DMS53 (cell line): ENCODE results near the gene CDHR5.
"Not testable (repeated sequence)": the region's sequence is repeated elsewhere in the genome, so short reads cannot be mapped to it uniquely, and the experiment has no call there.

Experiments
- DNase-seq: peaks from one replicate; lab custom pipeline; 2025; lab: John Stamatoyannopoulos, UW

CDHR5 gene

DNA sequence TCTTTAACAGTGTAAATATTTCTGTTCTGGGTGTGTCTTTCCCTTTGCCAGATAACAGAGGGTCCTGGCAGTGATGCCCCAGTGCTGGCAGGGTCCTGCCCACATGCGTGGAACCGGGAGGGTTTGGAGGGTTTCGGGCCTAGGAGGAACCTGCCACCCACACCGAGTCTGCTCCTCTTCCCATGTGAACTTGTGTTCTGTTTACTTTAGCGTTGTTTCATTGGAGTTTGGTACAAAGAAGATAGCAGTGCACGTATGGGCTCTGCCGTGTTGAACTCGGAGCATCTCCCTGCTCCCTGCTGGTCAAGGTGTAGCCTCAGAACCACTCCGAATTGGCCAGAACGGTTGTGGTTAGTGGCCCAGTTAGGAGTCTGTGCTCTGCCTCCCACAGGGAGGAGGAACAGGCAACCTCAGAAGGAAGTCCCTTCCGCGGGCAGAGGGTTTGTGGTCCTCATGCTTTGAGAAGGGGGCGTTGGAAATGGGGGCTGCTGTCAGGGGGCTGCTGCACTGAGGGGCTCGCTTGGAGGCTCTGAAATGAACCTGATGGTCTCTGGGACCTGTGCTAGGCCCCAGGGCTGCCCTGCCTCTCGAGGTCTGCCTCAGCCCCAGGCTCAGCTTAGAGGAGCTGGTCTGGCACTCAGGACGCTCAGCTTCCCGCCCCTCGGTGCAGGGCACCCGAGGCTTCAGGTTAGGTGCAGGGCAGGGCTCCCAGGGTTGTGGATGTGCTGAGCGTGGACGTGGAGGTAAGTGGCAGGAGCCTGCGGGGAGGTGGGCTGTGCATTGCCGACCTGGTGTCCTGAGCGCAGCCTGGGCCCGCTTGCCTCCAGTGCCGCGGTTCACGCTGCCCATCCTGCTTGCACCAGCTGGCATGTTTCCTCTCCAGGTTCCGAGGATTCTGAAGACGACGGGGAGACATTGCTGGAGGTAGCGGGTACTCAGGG lies 38.1 kb downstream of the CDHR5 start:
- no peak for DNase-seq

DNA sequence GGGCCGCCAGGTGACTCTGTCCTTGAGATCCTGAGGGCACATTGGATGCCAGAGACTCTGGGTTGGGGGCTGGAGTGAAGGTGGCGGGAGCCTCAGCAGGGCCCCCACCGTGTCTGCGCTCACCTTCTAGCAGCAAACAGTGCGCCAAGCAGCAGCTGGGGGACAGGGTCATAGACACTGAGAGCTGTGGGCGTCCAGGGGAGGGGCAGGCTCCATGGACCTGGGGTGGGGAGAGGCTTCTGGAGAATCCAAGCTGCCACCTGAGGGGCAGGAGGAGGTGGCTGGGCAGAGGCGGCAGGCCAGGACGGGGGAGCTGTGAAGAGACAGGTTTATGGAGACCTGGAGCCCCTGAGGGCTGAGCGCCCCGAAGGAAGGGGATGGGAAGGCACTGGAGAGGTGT lies 40.5 kb downstream of the CDHR5 start:
- no peak for DNase-seq

DNA sequence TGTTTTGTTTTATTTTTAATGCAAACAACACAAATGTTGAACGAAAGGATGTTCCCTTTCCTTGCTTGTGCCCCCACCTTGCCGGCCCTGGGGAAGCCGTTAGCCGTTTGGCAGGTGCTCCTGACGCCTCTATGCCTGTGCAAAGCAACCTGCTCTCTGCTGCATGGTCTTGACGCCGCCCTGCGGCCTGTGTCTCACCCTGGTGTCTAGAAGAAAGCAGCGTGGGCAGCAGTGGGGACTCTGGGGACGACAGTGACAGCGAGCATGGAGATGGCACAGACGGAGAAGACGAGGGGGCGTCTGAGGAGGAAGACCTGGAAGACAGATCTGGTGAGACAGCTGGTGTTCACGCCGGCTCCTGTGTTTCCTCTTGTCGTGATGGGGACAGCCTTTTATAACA lies 43.0 kb downstream of the CDHR5 start:
- no peak for DNase-seq

DNA sequence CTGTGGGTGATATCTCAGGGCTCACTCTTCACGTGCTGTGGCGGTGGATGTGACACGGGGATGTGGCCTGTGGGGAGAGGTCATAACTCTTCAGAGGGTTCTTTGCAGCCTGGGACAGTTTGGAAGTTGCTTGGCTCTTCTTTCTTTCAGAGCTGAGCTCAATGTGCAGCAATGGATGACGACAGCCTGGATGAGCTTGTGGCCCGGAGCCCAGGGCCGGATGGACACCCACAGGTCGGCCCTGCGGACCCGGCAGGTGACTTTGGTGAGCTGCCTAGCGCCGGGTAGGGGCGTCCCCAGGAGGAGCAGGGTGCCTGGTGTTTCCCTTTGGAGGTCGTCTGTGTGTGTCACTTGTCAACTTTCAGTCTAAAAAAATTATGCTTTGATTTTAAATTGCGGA lies 43.4 kb downstream of the CDHR5 start:
- no peak for DNase-seq

DNA sequence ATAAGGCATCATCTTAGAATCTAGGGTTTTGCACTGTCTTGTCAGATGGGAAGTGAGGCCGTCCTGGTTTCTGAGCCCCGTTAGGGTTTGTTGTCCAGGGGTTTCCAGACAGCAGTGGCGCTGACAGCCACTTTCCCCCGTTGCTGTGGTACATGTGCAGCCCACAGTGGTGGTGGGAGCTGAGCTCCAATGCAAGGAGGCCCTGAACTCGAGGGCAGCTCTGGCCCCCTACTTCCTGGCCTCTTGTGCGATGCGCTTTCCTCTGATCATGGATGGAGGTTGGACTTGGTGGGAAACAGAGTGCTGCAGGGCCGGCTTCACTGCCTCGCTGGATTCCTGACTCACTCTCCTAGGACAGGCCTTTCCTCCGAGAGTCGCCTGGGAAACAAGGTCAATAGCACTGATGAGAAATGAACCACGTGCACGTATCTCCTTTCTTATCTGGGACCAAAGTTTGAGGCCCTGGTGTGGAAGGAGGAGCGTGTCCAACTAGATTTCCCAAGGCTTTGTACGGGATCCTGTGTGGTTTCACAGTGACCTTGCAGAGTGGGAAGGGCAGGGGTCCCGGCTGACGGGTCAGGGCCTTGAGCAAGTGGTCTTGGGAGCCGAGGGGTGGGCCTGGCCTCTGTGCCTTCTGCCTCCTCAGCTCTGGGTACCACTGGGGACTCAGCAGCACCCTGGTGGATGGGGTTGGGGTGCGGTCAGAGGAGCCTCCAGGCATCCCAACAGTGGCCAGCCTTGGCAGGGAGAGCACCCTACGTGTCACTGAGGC lies 44.7 kb downstream of the CDHR5 start:
- no peak for DNase-seq

DNA sequence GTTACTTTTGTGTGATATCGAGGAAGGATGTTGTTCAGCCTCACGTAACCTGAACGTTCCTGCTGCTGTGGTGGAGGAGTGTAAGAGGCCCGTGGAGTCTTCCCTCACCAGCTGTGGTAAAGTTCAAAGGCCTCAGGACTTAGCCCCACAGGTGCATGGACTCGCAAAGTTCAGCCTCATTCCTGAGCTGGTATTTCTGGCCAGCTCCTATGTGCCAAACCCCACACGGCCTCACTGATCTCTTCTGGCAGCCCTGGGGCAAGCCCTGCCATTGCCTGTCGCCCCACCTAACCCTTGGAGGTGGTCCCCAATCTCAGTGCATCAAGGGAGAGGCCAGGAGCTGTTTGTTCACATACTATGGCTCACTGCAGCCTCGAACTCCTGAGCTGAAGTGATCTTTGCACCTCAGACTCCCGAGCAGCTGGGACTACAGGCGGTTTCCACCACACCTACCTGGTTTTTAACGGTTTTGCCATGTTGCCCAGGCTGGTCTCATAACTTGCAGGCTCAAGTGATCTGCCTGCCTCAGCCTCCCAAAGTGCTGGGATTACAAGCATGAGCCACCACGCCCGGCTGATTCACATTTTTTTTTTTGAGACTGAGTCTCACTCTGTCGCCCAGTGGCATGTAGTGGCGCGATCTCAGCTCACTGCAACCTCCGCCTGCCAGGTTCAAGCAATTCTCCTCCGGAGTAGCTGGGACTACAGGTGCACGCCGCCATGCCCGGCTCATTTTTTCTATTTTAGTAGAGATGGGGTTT lies 46.3 kb downstream of the CDHR5 start:
- DNase-seq, result no peak

DNA sequence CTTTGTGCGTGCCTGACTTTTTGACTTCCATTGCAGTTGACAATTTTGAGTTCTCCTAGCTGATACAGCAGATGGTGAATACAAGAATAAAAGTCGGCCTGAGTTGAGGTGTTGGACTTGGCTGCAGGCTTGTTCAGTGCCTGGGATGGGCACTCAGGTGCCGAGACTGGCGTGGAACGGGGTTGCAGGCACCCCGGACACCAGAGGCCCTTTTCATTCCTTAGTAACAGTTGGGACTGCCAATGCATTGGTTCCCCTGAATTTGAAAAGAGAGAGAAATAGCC lies 47.2 kb downstream of the CDHR5 start:
- no peak for DNase-seq

DNA sequence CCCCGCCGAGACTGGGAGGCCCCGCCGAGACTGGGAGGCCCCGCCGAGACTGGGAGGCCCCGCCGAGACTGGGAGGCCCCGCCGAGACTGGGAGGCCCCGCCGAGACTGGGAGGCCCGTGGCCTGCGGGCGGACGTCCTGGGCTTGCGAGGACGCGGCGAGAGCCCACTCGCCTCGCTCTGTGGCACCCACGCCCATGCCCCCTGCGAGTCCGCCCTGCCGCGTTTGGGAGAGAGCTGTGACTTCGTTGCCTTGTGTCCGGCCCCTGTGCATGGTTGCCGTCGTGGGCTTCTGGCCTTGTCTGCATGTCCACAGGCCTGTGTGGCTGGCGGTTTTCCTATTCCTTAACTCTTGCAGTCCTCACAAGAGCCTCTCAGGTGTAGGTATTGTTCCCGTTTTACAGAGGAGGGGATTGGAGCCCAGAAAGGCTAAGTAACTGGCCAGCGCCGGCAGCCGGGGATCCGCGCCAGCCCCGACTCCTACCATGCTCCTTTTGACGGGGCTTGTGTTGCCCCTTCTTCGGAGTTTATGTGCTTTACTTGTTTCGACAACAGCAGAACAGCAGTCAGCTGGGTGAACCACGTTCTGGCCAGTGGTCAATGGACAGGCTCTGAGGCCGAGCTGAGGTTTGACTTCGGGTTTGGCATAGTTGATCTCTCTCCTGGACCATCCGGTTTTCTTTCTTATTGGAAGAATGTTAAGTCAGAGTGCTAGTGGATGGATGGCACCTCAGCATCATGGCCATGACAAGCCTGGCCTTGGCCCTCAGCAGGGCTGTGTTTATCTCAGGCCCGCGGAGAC lies 47.7 kb downstream of the CDHR5 start:
- peak; percentile 49 for DNase-seq

DNA sequence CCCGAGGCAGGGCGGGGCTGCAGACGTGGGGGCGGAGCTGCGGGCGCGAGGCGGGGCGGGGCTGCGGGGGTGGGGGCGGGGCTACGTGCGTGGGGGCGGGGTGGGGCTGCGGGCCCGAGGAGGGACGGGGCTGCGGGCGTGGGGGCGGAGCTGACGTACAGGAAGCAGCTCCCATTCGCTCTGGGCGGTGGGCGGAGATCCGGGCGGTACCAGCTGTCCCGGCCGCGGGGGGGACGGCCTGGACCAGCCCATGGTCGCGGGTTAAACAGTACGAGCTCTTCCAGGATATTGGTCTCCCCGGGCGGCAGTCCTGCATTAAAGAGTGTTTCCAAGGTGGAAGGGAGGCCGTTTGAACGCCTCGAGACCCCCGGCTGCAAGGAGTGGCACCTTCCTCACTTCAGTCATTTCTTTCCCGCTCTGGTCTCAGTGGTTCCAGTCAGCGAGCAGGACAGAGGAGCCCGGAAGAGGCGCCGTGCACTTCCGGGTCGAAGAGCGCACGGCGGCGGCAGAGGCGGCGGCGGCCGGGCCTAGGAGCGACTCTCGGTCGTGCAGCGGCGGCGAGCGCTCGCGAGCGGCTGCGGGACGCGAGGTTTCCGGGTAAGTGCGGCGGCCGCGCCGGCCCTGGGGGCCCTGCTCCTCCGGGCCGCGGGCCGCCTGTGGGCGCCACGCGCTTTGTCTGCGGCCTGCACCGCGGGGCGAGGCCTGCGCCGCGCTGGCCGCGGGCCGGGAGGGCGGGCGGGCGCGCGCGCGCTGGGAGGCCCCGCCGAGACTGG lies 48.6 kb downstream of the CDHR5 start, which contains the start of gene PHRF1:
TSS of gene PHRF1 (plus strand) at position 475 of the 773 bp plus-strand sequence. CDS start 5,043 bp downstream, outside the sequence.
- peak; percentile 98 for DNase-seq

DNA sequence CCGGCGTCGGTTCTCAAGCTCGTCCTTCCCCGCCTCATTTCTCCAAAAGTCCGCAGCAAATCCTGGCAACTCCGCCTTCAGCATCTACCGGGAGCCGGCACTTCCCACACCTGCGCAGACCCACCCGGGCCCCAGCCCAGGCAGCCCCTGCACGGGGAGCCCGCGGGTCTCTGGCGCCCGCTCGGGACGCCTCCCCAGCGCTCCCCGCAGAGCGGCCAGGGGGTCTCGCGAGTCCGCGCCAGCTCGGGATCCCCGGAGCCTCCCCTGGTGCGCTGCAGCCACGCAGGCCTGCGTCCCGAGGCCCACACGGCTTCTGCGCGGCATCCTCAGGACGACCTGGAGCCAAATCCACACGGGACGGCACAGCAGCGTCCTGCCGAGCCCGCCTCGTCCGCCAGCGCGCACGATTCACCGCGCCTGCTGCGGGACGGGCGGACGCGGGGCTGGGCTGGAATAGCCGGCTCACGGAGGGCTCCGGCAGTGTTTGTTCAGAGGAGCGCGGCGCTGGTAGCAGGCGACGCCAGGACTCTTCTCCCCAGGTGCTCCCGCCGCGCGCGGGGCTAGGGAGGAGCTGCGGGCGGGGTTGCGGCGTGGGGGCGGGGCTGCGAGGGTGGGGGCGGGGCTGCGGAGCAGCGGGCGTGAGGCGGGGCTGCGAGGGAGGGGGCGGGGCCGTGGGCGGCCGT lies 49.3 kb downstream of the CDHR5 start:
- DNase-seq, result peak; percentile 95

DNA sequence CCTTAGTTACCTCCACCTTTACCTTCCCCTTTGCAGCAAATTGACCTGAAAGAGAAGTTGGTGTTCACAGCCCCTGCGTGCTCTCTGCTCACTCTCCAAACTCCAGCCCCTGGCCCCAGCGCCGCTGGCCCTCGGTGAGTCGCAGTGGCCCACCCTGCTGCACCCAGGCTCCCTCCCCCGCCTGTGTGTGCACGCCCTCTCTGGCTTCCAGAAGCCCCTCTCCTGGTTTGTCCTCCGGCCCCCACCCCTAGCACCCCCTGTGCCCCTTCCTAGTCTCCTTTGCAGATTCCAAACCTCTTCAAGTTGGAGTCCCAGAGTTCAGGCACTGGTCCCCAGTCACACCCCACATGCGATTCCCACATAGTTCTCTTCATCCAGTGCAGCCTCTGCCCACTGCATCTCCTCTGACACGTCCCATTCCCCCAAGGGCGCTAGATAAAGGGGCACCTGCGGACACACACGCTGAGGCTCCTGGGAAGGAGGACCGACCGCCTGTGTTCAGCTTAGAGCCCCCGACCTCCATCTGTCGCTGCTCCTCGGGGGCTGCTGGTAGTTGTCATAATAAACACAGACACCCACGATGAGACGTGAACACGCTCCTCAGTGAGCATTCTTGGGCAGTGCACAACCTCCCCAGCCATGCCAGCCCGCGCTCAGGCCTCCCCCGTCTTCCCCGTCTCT lies 50.0 kb downstream of the CDHR5 start:
- peak; percentile 55 for DNase-seq

DNA sequence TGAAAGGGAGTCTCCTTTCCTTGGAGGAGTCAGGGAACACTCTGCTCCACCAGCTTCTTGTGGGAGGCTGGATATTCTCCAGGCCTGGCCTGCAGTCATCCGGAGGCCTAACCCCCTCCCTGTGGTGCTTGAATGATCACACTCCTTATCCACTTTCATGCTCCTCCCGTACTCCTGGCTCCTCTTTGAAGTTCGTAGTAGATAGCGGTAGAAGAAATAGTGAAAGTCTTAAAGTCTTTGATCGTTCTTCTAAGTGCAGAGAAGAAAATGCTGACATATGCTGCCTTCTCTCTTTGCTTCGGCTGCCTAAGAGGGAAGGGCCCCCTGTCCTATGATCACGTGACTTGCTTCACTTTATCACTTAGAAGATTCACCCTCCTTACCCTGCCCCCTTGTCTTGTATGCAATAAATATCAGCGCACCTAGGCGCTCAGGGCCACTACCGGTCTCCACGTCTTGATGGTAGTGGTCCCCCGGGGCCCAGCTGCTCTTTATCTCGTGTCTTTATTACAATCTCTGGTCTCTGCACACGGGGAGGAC lies 50.7 kb downstream of the CDHR5 start:
- not testable (repeated sequence) for DNase-seq

DNA sequence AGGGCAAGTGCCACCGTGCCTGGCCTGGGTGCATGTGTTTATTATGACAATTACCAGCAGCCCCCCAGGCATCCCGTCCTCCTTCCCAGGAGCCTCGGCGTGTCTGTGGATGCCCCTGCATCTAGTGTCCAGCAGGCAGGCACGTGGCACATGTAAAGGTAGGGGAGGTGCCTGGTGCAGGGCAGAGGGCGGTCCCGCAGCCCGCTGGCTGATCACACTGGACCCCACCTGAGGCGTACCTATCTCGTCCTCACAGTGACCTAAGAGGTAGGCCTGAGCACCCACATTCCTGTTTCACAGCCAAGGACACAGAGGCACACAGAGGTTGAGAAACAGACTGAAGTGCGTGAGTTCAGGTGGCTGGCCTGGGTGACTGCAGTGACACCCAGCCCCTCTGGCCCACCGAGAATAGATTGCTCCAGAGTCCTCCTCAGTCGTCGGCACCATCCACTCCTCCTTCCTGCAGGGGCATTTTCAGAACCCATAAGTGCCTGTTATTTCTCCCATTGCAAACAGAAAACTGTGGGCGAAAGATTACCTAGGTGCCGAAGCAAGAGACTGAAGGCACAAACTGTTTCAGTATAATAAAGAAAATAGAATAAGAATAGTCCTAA lies 51.5 kb downstream of the CDHR5 start:
- no peak for DNase-seq

DNA sequence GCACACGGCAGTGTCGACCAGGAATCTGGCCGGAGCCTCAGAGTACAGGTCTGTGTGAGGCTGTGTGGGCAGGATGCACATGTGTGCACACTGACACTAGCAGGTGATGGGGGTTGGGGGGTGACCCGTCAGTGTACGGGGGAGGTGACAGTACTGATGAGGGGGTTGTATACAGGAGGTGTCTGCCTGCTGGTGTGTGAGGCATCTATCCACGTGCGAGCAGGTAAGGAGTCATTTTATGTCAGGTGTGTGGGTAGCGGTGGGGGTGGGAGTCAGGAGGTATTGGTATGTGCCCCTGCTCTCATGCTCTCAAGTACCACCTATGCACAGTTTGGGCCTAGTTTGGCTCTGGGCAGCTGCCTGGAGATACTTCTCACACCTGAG lies 53.0 kb downstream of the CDHR5 start:
- no peak for DNase-seq

DNA sequence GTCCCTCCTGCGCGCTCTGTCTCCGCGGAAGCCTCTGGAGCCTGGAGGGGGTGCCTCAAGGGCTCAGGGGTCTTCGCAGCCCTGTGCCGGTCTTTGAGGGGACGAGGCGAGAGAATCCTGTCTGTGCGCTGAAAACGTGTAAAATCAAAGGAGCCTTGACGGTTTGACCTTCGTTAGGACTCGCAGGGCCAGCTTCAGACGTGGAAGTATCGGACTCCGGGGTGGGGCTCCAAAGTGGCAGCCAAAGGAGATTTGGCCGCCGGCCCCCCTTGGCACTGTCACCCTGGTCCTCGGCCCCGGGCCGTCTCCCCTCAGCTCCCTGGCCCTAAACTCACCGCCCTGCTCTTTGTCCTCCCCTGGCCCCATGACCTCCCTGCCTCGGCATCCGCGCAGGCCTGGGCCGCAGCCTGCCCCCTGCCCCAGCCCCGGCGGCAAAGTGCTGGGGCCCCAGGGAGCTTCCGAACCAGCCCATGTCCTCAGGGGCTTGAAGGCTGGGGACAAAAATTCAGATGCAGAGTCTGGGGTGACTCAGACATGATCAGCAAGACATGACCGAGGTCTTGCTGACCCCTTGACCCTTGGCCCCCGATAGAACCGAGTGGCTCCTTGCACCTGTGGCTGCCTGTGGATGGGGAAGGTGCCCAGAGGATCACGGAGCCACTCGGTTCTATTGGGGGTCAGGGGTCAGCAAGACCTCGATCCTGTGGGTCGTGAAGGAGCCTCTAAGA lies 55.4 kb downstream of the CDHR5 start:
- DNase-seq, result peak; percentile 58

DNA sequence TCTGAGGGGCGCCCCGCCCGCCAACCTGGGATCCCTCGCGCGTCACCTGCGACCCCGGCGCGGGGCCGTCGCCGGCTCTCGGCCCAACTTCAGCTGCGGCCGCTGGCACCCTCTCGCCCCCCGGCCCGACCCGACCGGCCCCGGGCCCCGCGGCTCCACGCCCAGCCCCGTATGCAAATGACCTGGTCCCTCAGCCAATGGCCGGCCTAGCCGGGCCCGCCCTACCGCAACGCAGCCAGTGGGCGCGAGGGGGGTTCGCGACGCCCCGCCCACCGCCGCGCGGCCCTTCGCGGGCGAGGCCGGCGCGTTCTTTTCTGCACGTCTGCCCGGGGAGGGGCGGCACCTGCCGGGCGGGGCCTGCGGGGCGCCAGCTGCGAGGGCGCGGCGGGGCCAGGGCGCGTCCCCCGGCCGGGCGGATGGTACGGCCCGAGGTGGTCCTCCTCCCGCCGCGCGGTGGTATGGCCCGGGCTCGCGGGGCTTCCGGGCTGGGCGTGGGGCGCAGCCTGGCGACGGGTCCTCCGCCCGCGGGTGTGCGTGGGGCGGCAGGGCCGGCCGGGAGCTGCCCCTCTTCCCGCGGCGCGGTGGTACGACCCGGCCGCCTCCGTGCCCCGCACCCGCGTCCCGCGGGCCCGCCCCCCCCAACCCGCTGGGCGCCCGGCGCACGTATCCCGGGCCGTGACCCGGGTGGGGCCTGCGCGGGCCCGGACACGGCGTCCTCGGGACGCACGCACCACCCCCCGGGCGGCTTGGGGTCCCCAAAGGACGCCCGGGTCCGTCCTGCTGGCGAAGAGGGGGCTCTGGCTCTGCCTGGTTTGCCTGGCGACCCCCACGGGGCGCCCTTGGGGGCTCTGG lies 56.2 kb downstream of the CDHR5 start:
- DNase-seq, result peak; percentile 99

DNA sequence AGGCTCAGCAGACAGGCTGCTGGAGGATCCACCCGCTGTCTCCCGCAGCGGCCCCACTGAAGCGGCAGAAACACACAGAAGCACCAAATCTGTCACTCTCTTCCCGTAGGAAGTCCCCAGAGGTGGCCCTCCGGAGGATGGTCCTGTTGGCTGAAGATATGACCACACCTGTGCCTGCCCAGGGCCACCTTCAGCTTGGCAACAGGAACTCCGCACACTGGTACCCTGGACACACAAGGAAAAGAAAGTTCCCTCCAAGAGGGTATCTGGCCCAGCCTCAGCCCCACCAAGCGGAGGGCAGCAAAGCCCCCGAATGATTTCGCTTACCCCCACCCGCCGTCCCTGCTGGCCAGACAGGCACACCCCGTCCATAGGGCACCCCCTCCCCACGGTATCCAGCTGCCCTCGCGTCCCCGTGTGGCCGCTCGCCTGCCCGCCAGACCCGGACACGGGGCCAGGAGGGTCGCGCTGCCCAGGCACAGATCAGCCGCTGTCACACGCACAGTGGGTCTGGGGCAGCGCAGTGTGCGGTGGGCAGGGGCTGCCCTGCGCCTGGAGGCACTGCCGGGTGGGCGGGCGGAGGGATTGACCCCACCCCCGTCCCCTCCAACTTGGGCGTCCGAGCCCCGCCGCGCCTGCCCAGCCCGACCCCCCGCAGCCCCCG lies 57.0 kb downstream of the CDHR5 start:
- DNase-seq, result peak; percentile 67
